Measurements from ENCODE around the gene TEPSIN. TPM values are rescaled to one million over a fixed set of nuclear protein-coding genes. Genes with fewer than 3 reads are reported as not detected.

The TEPSIN gene
- total and polyA plus RNA-seq, 2 of the 13 experiments (the other 11 are each of a cell fraction or from before 2014, with no cell fraction given) = 16.1 to 18.8 TPM

GRCh38 chr17:81256616-81257015 lies 17.8 kb upstream of the TEPSIN start (continued):
- no peak for TF ChIP-seq ZNF512 (CRISPR knock-in tag; IDR thresholded peaks at IDR 0.05)
- no peak for TF ChIP-seq MLXIP (CRISPR knock-in tag; IDR thresholded peaks at IDR 0.05; ENCODE audit: borderline replicate concordance)
- no peak for TF ChIP-seq SPEN (CRISPR knock-in tag; IDR thresholded peaks at IDR 0.05; ENCODE audit: low read depth)
- no peak for TF ChIP-seq ZBTB26 (CRISPR knock-in tag; IDR thresholded peaks at IDR 0.05; ENCODE audit: borderline replicate concordance)
- no peak for TF ChIP-seq SMARCC2 (IDR thresholded peaks at IDR 0.05)
- TF ChIP-seq ZNF20 (CRISPR knock-in tag; IDR thresholded peaks at IDR 0.05) = no peak
- TF ChIP-seq ZNF354B (CRISPR knock-in tag; IDR thresholded peaks at IDR 0.05) = no peak
- no peak for TF ChIP-seq LCORL (IDR thresholded peaks at IDR 0.05)
- no peak for TF ChIP-seq LCORL (CRISPR knock-in tag; IDR thresholded peaks at IDR 0.05)
- no peak for TF ChIP-seq SOX5 (CRISPR knock-in tag; IDR thresholded peaks at IDR 0.05; ENCODE audit: borderline replicate concordance)
